K562 (cell line): ENCODE data around the gene CPLANE2. TPM values are rescaled to one million over a fixed set of nuclear protein-coding genes. Genes with fewer than 3 reads are reported as not detected.

Source experiments
- ATAC-seq: fragments of 200-7000 bp; cut with Tn5 transposase; 3 replicates; pipeline ENCODE4 v1.9.1; 2020; ENCODE audit warnings: moderate library complexity
- BruUV-seq: library from RNA; stranded (reverse); fragments of 400-500 nt; replicated peaks from 2 replicates; lab custom pipeline; 2021; lab: Mats Ljungman, UMichigan
- CTCF ChIA-PET: fragments of 300-600 bp; formaldehyde crosslinking; extraction: SDS; loops from one replicate; lab custom pipeline; 2021; ENCODE audit warnings: low intra/inter-chr PET ratio; lab: Yijun Ruan, JAX
- POLR2A ChIA-PET: fragments of 300-600, 350-650 bp; sonication (Branson Sonifier 250); formaldehyde crosslinking; extraction: SDS; loops from one replicate; lab custom pipeline; 2021; ENCODE audit warnings: antibody characterized with exemption, inconsistent platforms; lab: Yijun Ruan, JAX
- DNase-seq, 4 experiments: peaks; one replicate each; pipeline versions ENCODE4 v3.0.0 to v3.0.0-alpha.2; 2011 to 2018; ENCODE audit warnings: low spot score in 3 of 4, mixed read lengths in 3 of 4; ENCODE audit errors: extremely low read depth in 1 of 4
- FAIRE-seq: peaks from 2 replicates; lab custom pipeline; 2011; peaks lifted over from hg19 to GRCh38; lab: Jason Lieb, UNC
- H2AFZ ChIP-seq: 2 replicates; pipeline ENCODE4 v1.6.0; 2011; ENCODE audit warnings: low read depth, low read length, control low read depth, inconsistent platforms
- H3K27ac ChIP-seq: fragments of 200-600 bp; 3 replicates; pipeline ENCODE4 v1.8.0; 2011; ENCODE audit warnings: low read depth, mild to moderate bottlenecking, control low read depth, inconsistent platforms, low read length, moderate library complexity, mixed read lengths; ENCODE audit errors: extremely low read depth
- H3K27me3 ChIP-seq, 2 experiments: fragments of 300-600 bp in 1 of 2; 2 replicates in 1 of 2; 3 replicates in 1 of 2; pipeline versions ENCODE4 v1.6.0 to v1.8.0; 2011; ENCODE audit warnings: inconsistent platforms in 2 of 2, low read length in 2 of 2, mild to moderate bottlenecking in 1 of 2, mixed read lengths in 1 of 2, moderate library complexity in 1 of 2; ENCODE audit not compliant: control insufficient read depth in 2 of 2, insufficient read depth in 2 of 2
- H3K36me3 ChIP-seq: fragments of 300-600 bp; 3 replicates; pipeline ENCODE4 v1.8.0; 2011; ENCODE audit warnings: mild to moderate bottlenecking, low read length, inconsistent platforms; ENCODE audit not compliant: control insufficient read depth, insufficient read depth
- H3K4me1 ChIP-seq, 2 experiments: fragments of 200-600 bp in 1 of 2; replicated peaks in 1 of 2; 2 replicates in 1 of 2; 3 replicates in 1 of 2; pipeline versions ENCODE4 v1.5.1 to v1.8.0; 2011; ENCODE audit warnings: inconsistent platforms in 2 of 2, low read length in 2 of 2, mild to moderate bottlenecking in 1 of 2, mixed read lengths in 1 of 2, moderate library complexity in 1 of 2; ENCODE audit not compliant: control insufficient read depth in 2 of 2, insufficient read depth in 2 of 2
- H3K4me2 ChIP-seq: 2 replicates; pipeline ENCODE4 v1.6.1; 2011; ENCODE audit warnings: low read length, control low read depth, inconsistent platforms, mixed read lengths; ENCODE audit not compliant: insufficient read depth
- H3K4me3 ChIP-seq: fragments of 200-600 bp; sonication (generic), shearing (Covaris generic); 2 replicates; pipeline ENCODE4 v1.5.1; 2016; ENCODE audit warnings: control low read depth, inconsistent platforms
- H3K79me2 ChIP-seq: fragments of 200-600 bp; 3 replicates; pipeline ENCODE4 v1.8.0; 2011; ENCODE audit warnings: low read length, inconsistent platforms; ENCODE audit not compliant: control insufficient read depth, insufficient read depth
- H3K9ac ChIP-seq, 2 experiments: 2 replicates each; pipeline versions ENCODE4 v1.6.0 to v1.6.1; 2011; ENCODE audit warnings: low read depth in 2 of 2, low read length in 2 of 2, control low read depth in 1 of 2, inconsistent platforms in 1 of 2, mild to moderate bottlenecking in 1 of 2, mixed read lengths in 1 of 2; ENCODE audit not compliant: insufficient read depth in 1 of 2
- H3K9me1 ChIP-seq: one replicate; pipeline ENCODE4 v1.6.0; 2011; ENCODE audit warnings: inconsistent platforms, mild to moderate bottlenecking, low read length, moderate library complexity; ENCODE audit not compliant: control insufficient read depth, insufficient read depth
- H3K9me3 ChIP-seq: replicated peaks from 2 replicates; pipeline ENCODE4 v1.5.1; 2011; ENCODE audit warnings: low read depth, low read length, inconsistent platforms; ENCODE audit not compliant: control insufficient read depth, insufficient read depth
- H4K20me1 ChIP-seq: replicated peaks from 2 replicates; pipeline ENCODE4 v1.6.1; 2011; ENCODE audit warnings: low read length, inconsistent platforms, mixed read lengths; ENCODE audit not compliant: control insufficient read depth, insufficient read depth
- CEBPB ChIP-seq: fragments of 450-650 bp; IDR thresholded peaks from 2 replicates; pipeline ENCODE4 v1.6.1; 2016; ENCODE audit warnings: missing genetic modification characterization, missing compliant biosample characterization
- KAT2B ChIP-seq: IDR thresholded peaks from one replicate; pipeline ENCODE4 v1.6.1; 2012; ENCODE audit warnings: low read depth, mild to moderate bottlenecking, control low read depth, inconsistent platforms, low read length, moderate library complexity
- L3MBTL2 ChIP-seq: fragments of 450-650 bp; IDR thresholded peaks from 2 replicates; pipeline ENCODE4 v1.6.1; 2016; ENCODE audit warnings: mild to moderate bottlenecking, moderate library complexity
- POU5F1 ChIP-seq: fragments of 150-350 bp; IDR thresholded peaks from 2 replicates; pipeline ENCODE4 v1.6.1; 2014; ENCODE audit warnings: borderline replicate concordance, low read length, low read depth, mild to moderate bottlenecking; ENCODE audit not compliant: partially characterized antibody
- TEAD4 ChIP-seq, 2 experiments: sonication (generic) in 1 of 2; formaldehyde crosslinking in 1 of 2; IDR thresholded peaks; 2 replicates each; pipeline versions ENCODE4 v1.6.1 to v1.8.0; 2012 to 2022; ENCODE audit warnings: borderline replicate concordance in 1 of 2, inconsistent platforms in 1 of 2, low read length in 1 of 2, mild to moderate bottlenecking in 1 of 2, missing genetic modification reagents in 1 of 2
- ZNF354B ChIP-seq: fragments of 250-450 bp; sonication (Bioruptor Pico); IDR thresholded peaks from 2 replicates; pipeline ENCODE4 v1.4.0; 2020
- whole genome bisulfite sequencing: fragments of 100-300 bp; shearing (Covaris generic); methylation state at CpG from one replicate; pipeline ENCODE4 v1.1.6; 2016; ENCODE audit warnings: low coverage, mixed read lengths; ENCODE audit not compliant: insufficient coverage; ENCODE audit errors: missing lambda C conversion rate; 5-methylcytosine and 5-hydroxymethylcytosine counted together
- in situ Hi-C: fragments of 300-500 bp; cut with MboI; formaldehyde crosslinking; loops from 4 replicates; pipeline ENCODE4 v1.15.0; 2018; ENCODE audit warnings: inconsistent platforms, mixed read lengths
- intact Hi-C: fragments of 100-400 bp; cut with micrococcal nuclease; formaldehyde crosslinking; loops from 2 replicates; pipeline ENCODE4 v1.14.2; 2022
- polyA plus RNA-seq, 8 experiments: library from polyadenylated mRNA; depleted of rRNA in 4 of 8; stranded (reverse) in 5 of 8; unstranded in 3 of 8; fragments of >200 nt; fragmentation: Nextera tagmentation in 2 of 8; fragmentation: Illumina TruSeq in 1 of 8; extraction: Ambion mirVana in 2 of 8; extraction: Trizol in 1 of 8; gene quantifications; 2 replicates each; pipeline versions ENCODE4 v1.2.1 to v1.2.3, GENCODE V29; 2011 to 2014; ENCODE audit warnings: inconsistent platforms in 1 of 8, missing spikeins in 1 of 8
- total RNA-seq, 7 experiments: library from RNA; depleted of rRNA in 6 of 7; stranded (reverse); fragments of >200 nt in 6 of 7; fragmentation: Illumina TruSeq in 2 of 7; extraction: Trizol in 2 of 7; gene quantifications; 2 replicates each; pipeline versions ENCODE4 v1.2.1 to v1.2.3, GENCODE V29; 2011 to 2021; ENCODE audit warnings: low replicate concordance in 1 of 7
- TF ChIP-seq, protein P1 (sequence below), 2 experiments: fragments of 450-650 bp; formaldehyde crosslinking in 1 of 2; IDR thresholded peaks; 2 replicates each; pipeline versions ENCODE4 v1.4.0 to v1.6.1; 2014 to 2020; ENCODE audit warnings: mild to moderate bottlenecking in 2 of 2, borderline replicate concordance in 1 of 2, low read depth in 1 of 2

The CPLANE2 gene
- total and polyA plus RNA-seq, 9 of the 15 experiments (the other 6 are each of a cell fraction or from before 2014, with no cell fraction given) = 0.17 to 20.9 (median 8.1) TPM

DNA sequence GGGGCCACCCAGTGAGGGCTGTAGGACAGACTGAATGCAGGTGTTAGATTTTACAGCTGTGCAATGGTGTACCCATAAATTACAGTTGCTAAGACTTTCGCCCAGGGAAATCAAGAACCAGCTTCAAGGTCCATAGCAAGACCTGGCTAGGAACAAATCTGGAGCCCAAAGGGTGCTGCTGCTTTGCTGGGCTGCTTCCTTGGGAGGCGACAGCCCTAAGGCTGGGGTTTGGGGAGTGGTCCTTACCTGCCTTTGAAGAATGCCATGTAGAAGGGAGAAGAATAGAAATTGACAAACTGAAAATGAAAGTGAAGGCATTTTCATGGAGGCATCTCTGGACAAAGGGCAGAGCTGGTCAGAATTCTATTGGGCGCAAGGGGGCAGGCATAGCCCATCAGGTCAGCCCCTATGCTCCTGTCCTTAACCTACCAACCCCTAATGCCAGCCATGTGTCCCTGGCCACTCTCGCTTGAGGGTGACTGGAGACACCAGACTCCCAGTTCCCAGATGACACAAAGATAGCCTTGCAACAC is 16.9 kb downstream of the CPLANE2 start:
- H2AFZ ChIP-seq = 0 out of 2 replicates have a peak overlapping the region, but pooled peaks have one; percentile 25
- H3K36me3 ChIP-seq = no peaks in the 10 kb centered on the region
- peak overlapping the region; percentile 37; the same call in 1 of the 2 replicates for H3K4me2 ChIP-seq
- 36% methylated on average over 4 of the region's 4 CpGs for WGBS
- H3K27ac ChIP-seq = no peak overlapping the region
- FAIRE-seq (no peak), DNase-seq (no peak), ATAC-seq (no peak)
- CTCF ChIA-PET = no interaction called here
- intact Hi-C loops = no loop called here
- no peaks in the 10 kb centered on the region for H3K27me3 ChIP-seq
- peaks cover 15 to 27% of the 10 kb centered on the region in 2 experiments; a peak in 4 of 5 replicates for H3K4me1 ChIP-seq
- peak overlapping the region in 1 of 2 experiments; percentile 23; a peak in 1 of 4 replicates for H3K9ac ChIP-seq
- in situ Hi-C loops = no loop called here
- no TSS peak for BruUV-seq
- H3K9me3 ChIP-seq = no peaks in the 10 kb centered on the region
- no peaks in the 10 kb centered on the region for H4K20me1 ChIP-seq
- no peaks in the 10 kb centered on the region for H3K79me2 ChIP-seq
- POLR2A ChIA-PET = interaction anchor here (1.1 to 1.9 kb wide), 5 partner anchors 9 to 13 kb away, joined by 3 to 5 read pairs (median 5); no protein-coding TSS in a partner anchor
- no peak overlapping the region for H3K4me3 ChIP-seq
- H3K9me1 ChIP-seq = peaks cover 3% of the 10 kb centered on the region
- TF ChIP-seq ZNF354B = no peak
- 0 out of 2 replicates have a peak, but pooled peaks have one; percentile 10 for TF ChIP-seq L3MBTL2
- no peak for TF ChIP-seq KAT2B
- no peak for TF ChIP-seq POU5F1
- TF ChIP-seq CEBPB (tag) = no peak
- TF ChIP-seq TEAD4 (IDR thresholded peaks at IDR 0.05; ENCODE audit: low read length) = no peak
- TF ChIP-seq TEAD4 (CRISPR knock-in tag; IDR thresholded peaks at IDR 0.05; ENCODE audit: borderline replicate concordance) = no peak
- TF ChIP-seq, protein P1, sequence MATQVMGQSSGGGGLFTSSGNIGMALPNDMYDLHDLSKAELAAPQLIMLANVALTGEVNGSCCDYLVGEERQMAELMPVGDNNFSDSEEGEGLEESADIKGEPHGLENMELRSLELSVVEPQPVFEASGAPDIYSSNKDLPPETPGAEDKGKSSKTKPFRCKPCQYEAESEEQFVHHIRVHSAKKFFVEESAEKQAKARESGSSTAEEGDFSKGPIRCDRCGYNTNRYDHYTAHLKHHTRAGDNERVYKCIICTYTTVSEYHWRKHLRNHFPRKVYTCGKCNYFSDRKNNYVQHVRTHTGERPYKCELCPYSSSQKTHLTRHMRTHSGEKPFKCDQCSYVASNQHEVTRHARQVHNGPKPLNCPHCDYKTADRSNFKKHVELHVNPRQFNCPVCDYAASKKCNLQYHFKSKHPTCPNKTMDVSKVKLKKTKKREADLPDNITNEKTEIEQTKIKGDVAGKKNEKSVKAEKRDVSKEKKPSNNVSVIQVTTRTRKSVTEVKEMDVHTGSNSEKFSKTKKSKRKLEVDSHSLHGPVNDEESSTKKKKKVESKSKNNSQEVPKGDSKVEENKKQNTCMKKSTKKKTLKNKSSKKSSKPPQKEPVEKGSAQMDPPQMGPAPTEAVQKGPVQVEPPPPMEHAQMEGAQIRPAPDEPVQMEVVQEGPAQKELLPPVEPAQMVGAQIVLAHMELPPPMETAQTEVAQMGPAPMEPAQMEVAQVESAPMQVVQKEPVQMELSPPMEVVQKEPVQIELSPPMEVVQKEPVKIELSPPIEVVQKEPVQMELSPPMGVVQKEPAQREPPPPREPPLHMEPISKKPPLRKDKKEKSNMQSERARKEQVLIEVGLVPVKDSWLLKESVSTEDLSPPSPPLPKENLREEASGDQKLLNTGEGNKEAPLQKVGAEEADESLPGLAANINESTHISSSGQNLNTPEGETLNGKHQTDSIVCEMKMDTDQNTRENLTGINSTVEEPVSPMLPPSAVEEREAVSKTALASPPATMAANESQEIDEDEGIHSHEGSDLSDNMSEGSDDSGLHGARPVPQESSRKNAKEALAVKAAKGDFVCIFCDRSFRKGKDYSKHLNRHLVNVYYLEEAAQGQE (IDR thresholded peaks at IDR 0.05; ENCODE audit: borderline replicate concordance) = peak; percentile 6; the same call in 1 of the 2 replicates
- TF ChIP-seq, protein P1 (CRISPR knock-in tag; IDR thresholded peaks at IDR 0.05; ENCODE audit: low read depth) = no peak
